NCI-H345 (cell line): ENCODE measurements around the gene DOCK3.
"Not testable (repeated sequence)": the region's sequence is repeated elsewhere in the genome, so short reads cannot be mapped to it uniquely, and the experiment has no call there.

ENCODE experiments used
- DNase-seq: peaks from one replicate; lab custom pipeline; 2025; lab: John Stamatoyannopoulos, UW

Gene DOCK3

DNA sequence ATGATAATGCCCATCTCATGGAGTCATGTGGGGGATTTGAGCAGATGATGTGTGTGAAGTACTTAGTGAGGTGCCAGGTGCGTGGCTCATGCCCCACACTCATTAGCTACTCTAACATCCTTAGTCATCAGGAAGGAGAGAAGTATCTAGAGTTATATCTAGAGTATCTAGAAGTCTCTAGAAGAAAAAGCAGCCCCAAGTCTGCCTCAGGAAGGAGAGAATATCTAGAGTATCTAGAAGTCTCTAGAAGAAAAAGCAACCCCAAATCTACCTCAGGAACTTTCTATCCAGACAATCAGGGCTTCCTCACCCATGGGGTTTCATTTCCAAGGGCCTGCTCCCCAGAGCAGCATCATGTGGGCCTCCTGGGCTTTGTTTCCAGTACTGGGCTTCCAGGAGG, 24.7 kb upstream of the DOCK3 start:
- no peak for DNase-seq

DNA sequence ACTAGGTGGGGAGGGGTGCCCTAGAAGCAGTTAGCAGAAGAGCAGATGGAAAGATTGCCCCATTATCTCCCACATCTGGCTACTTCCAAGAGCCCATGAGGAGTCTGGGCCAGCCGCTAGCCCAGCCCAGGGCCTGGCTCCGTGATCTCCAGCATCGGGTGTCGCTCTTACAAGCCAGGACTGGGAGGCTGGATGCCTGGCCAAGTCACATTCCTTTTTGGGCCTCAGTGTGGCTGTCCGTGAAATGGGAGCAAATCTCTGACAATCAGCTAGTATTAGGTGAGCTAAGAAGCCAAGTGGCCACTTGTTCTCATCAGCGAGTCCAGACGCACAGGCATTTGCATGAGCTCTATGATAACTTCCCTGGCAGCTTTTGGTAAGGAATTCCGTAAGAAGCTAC, 23.3 kb upstream of the DOCK3 start:
- DNase-seq: no peak

DNA sequence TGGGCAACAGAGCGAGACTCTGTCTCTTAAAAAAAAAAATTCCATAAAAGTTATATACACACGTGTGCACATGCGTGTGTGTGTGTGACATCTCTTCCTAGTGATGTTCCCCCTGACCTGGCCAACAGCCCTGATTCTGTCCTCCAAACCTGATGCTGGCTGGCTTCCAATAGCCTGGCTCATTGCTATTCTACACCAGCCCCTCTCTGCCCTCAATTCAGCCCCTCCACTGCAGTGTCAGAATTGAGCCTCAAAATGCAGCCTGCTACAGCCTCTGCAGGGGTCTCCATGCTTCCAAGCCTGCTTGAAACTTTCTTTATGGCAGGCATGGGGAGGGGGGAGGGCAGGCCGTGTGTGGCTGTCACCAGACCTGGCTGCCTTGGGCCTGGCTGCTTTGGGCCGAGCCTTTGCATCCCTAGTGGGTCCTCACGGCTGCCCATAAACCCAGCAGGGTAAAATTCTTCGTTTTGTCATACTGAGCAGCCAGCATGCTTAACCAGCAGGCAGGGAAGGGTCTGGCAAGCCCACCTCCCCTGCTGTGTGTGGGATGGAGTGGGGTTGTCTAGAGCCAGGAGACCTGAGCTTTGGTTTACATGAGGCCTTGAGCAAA, 22.7 kb upstream of the DOCK3 start:
- DNase-seq: no peak

DNA sequence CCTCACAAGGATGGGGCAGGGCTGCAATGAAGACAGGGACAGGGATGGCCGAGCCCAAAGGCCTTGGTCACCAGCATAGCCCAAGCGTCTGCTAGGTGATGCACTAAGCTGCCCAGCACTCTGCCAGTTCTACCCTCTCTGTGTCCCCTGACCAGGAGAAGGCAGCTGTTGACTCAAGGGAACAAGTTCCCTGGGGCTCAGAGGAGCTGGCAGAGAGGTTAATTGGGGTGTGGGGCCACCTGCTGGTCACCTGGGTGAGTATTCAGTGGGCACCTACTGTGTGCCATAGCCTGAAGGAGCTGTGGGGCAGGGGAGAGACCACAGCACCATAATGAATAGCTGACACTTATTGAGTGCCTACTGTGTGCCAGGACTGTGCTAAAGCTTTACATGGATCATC, 22.0 kb upstream of the DOCK3 start:
- no peak for DNase-seq

DNA sequence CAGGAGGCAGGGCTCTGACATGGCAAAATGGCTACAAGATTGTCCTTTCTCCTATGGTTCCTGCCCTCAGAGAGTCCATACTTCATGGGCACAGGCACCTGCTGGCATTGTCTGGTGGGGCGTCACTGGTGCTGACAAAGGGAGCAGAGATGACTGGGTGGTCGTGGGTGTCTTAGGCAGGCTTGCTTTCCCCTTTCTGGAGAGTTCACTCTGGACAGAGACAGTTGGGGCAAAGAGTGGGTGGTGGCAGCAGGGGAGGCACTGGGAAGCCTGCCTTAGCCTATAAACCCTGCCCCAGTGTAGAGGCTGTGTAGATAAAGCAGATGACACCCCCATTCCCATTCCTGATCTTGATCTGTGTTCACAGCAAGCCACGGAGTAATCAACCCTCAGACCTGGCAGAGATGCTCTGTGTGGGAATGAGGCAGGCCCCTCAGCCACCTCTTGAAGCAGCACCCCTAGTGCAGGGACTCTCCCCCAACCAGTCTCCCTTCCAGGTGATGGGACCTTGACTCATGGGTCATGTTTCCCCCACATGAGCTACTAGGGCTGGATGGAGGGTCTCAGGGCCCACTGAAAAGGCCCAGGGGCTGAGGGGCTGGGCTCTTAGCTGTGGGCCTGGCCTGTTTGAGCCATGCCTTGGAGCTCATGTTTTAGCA, 20.7 kb upstream of the DOCK3 start:
- no peak for DNase-seq

DNA sequence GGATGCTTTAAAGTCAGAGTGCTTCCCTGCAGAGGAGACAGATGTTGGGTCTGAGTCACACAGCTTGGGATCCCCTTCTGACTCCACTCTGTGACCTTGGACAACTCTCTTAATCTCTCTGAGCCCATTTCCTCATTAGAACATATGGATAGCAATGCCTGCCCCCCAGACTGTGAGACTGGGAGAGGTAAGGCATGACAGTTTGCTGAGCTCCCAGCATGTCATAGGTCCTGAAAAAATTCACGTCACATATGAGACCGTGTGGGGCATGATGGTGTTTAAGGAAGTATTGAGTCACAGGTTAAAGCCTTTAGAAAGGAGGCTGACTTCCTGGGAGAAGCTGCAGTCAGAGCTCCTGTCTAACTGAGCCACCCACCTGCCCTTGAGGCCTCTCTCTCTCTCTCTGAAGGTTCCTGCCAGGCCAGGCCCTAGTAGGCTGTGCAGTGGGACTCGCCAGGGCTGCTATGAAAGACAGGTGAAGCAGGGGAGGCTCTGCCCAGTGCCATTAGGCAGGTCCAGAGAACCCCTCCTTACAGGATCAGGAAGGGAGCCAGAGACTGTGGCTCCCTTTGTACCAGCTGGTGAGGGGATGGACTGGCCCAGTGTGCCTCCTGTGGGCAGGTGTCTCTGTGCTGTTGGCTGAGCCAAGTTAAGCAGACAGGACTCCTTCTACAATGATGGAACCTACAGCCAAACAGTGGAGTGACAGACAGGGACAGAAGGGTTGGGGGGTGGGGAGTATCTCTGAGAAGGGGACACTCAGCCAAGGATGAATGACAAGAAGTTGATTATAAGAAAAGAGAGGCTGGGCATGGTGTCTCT, 19.5 kb upstream of the DOCK3 start:
- no peak for DNase-seq

DNA sequence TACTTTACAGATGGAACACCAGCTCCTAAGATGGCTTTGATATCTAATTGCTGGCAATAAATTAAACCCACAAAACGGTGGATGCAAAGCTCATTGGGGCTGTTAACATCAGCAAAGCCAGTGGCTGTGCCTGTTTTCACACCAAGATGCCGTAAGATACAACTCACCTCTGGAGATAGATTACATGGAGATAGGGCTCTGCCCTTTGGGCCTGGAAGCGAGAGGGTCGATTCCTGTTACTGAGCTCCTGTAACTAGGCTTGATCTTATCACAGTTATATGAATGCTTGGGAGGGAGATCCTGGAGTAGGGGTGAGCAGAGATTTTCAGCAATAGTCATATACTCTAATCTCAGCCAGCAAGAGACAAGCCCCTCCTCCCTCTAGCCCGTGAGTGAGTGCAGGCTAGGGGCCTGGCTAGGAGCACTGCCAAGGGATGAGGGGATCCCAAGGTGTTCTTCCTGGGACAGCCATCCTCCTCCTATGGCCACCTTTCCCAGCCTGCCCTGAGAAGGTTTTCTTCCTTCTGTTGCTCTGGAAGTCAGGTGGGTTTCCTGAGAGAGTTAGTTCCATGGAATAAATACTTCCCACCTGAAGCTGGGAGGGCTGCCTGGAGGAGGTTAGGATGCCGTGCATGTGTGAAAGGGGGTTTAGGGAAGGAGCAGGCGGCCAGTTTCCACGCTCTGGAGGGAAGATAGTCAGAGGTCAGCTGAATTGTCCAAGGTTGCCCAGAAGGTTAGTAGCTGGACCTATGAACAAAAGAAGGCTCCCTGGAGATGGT, 18.1 kb upstream of the DOCK3 start:
- no peak for DNase-seq

DNA sequence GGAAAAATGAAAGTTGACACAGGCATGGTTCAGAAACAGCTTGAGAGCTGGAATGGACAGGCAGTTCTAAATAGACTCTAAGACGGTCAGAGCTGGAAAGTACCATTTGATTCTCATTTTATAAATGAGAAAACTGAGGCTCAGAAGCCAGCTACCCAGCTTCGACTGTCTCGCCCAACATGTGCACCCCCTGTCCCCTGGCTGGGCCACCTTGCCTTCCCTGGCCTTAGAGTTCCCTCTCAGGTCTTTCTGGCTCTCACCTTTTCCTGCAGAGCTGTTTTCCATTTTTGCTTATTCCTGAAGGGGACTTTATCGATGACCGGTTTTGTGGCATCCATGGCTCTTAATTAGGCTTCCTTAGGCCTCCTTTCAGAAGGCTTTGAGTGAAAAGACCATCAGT, 17.3 kb upstream of the DOCK3 start:
- no peak for DNase-seq

DNA sequence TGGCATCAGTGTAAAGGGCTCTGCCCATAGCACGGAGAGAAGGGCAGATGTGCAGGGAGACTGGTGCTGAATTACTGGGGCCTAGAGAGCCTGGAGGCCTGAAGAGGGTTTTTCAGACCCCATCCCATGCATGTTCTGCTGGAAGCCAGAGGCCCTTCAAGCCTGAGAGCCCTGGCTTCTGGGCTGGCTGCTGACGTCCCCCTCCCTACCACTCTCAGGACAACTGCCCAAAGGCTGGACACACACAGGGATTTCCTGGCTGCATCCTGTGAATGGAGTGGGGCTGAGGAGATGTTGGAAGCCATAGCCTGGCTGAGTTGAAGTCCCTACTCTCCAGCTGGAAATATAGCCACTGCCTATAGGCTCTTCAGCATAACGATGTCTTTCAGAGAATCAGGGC, 16.9 kb upstream of the DOCK3 start:
- no peak for DNase-seq

DNA sequence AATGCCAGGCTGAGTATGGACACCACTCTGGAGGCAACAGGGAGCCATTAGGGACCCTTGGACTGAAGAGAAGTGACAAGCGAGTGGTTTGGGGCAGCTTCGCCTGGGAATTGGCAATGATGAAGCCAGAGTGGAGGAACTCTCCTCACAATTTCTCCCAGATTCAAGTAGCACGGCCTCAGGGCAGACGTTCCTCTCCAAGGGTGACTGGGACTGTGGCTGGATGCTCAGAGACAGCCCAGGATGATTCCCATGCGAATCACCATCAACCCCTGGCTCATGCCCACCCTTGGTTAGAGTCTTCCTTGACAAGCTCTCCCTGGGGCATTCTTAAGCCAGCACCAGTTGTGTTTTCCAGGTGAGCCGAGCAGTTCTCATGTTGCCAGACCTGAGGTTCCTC, 16.3 kb upstream of the DOCK3 start:
- no peak for DNase-seq

DNA sequence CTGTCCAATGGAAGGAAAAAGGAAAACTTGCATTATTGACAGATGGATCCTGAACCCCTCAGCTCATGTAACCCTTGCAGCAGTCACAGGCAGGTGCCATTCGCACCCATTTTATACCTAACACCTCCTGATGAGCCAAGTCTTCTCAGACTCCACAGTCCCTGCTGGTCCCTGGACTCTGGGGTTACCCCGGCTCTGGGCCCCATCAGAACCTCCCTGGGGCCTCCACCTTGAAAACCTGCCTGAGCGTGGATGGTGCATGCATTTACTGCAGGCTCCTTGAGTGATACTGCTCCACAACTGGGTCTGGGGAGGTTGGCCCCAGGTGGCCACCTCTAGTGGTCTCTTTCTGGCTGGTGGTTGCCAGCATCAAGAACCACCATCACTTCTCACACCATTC, 15.9 kb upstream of the DOCK3 start:
- no peak for DNase-seq

DNA sequence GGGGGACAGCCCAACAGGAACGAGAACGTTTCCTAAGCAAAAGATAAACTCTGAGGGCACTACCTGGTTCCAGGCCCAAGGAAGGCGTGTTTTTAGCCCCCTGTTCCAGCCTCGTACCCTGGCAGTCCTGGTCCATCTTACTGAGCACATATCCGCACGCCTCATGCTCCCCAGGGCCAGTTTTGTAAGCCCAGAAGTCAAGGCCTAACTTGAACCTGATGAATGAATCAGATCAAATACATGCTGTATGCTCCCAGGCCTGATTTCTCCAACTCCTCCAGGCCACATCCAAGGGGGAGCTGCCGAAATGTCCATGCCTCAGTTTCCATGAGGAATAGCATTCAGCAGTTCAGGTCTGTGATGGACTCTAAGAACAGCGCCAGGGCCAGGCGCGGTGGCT, 14.3 kb upstream of the DOCK3 start:
- DNase-seq: no peak

DNA sequence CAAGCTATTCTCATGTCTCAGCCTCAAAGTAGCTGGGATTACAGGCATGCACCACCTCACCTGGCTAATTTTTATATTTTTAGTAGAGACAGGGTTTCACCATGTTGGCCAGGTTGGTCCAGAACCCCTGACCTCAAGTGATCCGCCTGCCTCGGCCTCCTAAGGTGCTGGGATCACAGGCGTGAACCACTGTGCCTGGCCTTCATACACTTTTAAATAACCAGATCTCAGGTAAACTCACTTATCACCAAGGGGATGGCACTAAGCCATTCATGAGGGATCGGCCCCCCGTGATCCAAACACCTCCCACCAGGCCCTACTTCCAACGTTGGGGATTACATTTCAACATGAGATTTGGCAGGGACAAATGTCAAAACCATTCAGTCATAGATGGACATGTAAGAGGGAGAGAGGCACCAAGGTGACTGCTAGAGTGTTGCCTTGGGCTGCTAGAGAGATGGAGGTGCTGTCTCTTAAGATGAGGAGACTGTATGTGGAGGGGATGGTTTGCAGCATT, 13.3 kb upstream of the DOCK3 start:
- no peak for DNase-seq

DNA sequence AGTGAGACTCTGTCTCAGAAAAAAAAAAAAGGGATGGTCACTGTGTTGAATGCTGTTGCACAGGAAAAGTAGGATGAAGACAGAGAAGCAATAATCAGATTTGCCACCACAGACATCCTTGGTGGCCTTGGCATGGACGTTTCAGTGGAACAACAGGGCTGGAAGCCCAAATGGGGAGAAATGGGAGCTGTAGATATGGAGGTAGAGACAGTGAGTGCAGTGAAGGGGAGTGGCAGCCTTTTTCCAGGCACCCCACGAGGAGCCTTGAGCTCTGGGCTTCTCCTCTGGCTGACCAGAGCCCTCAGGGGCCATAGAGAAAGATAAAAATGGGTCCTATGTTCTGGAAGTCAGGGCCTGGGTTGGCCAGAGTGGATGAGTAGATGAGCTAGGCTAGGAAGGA, 12.3 kb upstream of the DOCK3 start:
- no peak for DNase-seq

DNA sequence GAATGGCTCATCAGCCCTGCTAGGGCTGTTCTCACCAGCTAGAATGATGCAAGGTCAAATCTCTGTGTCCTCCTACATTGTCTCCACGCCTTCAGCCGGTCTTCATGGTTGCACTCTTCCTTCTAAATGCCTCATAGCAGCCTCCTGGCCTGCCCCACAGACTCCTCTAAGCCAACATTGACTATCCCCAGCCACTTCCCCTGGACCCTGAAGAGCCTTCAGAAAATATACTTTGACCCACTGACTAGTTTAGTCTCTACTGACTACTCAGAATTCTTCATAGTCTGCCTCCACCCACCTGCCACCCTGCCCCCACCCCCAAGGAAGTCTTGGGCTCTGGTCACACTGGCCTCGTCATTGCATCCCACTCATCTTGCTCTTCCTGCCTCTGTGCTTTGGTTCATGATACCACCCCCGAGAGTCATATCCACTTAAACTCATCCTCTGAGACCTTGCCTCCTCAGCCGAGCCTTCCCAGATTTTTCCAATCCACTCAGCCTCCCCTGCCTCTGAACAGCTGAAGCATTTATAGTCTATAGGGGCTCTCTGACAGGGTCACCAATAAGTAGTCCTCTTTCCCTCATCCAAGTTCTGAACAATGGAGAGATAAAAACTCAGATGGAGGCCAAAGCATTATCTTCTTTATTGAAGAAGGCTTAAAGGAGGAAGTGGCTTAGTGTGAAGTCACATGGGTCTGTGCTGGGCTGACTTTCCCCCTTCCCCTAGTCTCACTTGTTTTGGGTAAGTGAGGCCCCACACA, 9.5 kb upstream of the DOCK3 start:
- no peak for DNase-seq

DNA sequence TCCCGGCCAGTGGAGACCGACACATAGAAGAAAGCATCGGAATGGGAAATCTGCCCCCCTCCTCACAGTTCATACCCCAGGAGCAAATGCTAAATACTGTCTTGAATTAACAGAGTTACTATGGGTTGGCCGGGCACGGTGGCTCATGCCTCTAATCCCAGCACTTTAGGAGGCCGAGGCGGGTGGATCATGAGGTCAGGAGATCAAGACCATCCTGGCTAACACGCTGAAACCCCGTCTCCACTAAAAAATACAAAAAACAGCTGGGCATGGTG, 8.9 kb upstream of the DOCK3 start:
- DNase-seq: not testable (repeated sequence)

DNA sequence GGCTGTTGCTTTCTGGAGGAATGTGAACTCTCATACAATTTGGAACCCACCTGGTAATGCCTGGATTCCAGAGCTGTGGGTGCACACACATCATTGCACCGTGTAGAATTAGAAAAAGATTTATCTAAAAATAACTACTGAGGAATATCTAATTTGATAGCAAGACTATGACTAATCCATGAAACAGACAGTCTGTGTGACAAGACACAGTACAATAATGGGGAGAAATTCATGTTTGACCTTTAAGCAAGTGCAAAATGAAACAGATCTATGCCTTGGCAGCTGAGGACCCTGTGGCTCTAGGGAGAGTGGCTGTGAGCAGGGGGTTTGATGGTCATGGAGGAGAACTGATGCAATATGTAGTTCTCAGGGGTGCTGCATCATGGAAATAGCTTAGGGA, 7.9 kb upstream of the DOCK3 start:
- DNase-seq: no peak

DNA sequence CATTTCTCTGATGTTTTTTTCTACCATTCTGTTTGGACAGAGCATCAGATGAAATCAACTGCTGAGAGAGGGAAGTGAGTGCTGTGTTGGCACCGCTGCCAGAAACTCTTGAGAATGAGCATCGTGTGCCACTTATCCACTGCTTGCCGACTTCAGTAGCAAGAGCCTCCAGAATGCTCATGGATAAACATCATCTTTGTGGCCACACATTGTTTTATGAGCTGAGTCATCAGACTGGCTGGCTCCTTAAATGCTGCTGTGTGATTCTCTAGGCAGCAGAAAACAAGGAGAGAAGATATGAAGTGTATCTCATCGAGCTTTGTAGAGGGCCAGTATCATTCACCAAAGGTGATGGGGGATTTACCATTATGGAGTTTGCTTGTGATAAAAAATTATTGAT, 3.4 kb upstream of the DOCK3 start:
- peak; percentile 76 for DNase-seq

DNA sequence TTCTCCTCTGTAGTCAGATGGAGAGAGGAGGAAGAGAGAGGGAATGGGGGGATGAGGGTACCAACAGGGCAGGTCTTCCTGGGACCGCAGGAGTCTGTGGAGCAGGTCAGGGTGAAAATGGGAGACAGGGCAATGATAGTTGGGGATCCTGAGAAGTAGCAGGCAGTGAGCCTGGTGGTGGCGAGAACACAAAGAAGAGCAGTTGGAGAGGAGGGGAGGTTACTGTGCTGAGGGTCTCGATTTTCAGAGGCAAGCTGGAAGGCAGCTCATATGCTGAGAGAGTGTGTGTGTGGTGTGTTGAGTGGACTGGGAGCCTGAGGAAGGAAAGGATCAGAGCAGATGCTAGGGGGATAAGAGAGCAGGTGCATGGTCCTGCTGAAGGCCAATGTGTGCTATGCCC, 2.1 kb upstream of the DOCK3 start:
- DNase-seq: no peak

DNA sequence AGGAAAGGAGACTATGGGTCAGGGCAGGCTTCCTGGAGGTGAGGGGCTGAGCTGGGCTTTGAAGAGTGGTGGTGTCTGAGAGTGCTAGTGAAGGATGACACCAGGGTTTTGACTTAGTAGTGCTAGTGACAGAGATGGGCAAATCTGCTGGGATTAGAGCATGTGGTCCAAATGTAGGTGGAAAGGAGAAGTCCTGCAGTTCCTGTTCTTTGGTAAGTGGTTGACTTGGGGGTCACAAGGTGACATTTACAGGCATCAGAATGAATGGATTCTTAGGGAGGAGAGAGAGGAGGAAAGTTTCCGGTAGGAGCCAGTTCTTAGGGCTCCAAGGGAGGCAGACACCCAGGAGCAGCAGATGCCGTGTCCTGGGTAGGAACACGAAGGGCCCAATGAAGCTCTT, 796 bp upstream of the DOCK3 start:
- no peak for DNase-seq

DNA sequence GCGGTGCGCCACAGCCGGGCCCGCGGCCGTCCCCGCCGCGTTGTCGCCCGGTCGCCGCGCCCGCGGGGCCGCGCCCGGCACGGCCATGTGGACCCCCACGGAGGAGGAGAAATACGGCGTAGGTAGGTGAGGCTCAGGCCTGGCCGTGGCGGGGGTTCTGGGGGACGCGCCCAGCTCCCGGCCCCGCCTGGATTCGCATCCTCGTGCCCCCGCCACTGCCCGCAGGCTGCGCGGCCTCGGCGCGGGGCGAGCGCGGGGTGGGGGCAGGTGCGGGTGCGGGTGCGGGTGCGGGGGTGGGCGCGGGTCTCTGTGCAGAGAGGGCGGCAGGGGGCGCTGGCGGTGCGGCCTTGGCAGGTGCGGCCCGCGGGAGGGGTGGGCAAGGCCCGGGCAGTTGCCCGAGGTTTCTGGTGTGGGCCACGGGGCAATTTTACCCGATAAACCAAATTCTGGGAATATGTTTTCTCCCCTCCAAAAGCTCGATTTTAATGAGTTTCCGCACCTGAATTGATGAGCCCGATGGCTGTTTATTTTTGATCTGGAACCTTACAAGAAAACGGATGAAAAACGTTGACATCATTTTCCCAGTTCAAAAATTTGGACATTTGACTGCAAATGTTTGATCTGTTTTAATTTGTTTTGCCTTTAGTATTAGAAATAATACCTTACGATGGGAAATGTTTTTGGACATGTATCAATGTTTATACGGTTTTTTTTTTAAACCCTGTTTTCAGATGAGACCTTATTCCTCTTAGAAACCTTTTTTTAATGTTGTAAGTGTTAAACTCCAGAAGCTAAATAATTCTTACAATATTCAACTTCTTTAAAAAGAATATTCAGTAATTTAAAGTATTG, 678 bp downstream of the DOCK3 start:
- peak; percentile 47 for DNase-seq
